Measurements from ENCODE around the gene RASGRP3. TPM values are rescaled to one million over a fixed set of nuclear protein-coding genes. Genes with fewer than 3 reads are reported as not detected.
A peak's percentile ranks its signal among the peaks of the same experiment; 100 is the strongest.

The RASGRP3 gene
- total and polyA plus RNA-seq, 2 donors = 2.3 to 28.5 TPM

DNA sequence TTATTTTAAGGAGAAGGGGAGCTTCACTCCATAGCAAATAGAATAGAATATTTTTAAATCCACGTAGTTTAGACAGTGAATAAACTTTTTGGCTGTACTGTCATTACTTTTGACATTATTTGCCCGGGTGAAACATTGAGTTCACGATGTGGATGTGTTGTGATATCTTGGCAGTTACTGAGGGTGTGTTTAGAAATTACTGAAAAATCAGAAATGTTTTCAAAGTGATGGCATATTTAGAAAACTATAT lies 123.4 kb downstream of the RASGRP3 start:
- H3K27ac ChIP-seq (ENCODE audit: low read depth) = no peak overlapping the region
- WGBS = 7% methylated on average over 3 of the region's 3 CpGs

DNA sequence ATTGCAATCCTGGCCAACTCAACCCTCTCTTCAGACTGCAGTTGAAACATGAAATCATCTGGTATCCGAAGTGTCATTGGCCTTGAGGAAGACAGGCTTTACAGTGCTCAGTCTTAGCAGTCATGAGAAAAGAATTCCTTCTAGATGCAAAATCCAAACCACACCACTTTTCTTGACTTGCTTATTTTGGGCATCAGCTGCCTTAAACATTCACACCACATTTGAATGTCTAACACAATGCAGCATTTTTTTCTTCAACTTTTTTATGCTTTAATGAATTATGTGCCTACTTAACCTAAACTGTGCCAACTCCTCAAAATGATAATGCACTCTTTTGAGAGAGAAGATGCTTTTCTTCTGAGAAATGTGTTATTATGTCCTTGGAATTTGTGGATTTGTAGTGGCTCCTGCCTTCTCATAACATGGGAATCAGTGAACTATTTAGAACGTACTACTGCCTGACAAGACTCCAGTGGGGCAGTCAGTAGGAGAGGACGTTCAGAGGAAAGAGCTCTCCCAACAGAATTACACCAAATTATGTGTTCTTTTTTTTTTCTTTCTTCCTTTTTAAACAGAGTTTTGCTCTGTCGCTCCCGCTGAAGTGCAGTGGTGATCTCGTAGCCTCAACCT lies 125.9 kb downstream of the RASGRP3 start:
- Histone ChIP-seq H3K27ac (ENCODE audit: low read depth) (no peak overlapping the region), H3K4me3 (ENCODE audit: low read depth, low read length) (no peak overlapping the region), H3K4me1 (ENCODE audit: insufficient read depth) (no peaks in the 10 kb centered on the region), H3K36me3 (ENCODE audit: insufficient read depth) (no peaks in the 10 kb centered on the region)
- DNase-seq (ENCODE audit: extremely low spot score) = no peak
- WGBS = 80% methylated on average over 6 of the region's 6 CpGs

More for the DNA sequence above, 123.4 kb downstream of the RASGRP3 start:
- Histone ChIP-seq H3K4me1 (ENCODE audit: insufficient read depth) (no peaks in the 10 kb centered on the region), H3K36me3 (ENCODE audit: insufficient read depth) (no peaks in the 10 kb centered on the region), H3K4me3 (ENCODE audit: low read depth, low read length) (peak overlapping the region; percentile 73)
- DNase-seq (ENCODE audit: extremely low spot score) = no peak

DNA sequence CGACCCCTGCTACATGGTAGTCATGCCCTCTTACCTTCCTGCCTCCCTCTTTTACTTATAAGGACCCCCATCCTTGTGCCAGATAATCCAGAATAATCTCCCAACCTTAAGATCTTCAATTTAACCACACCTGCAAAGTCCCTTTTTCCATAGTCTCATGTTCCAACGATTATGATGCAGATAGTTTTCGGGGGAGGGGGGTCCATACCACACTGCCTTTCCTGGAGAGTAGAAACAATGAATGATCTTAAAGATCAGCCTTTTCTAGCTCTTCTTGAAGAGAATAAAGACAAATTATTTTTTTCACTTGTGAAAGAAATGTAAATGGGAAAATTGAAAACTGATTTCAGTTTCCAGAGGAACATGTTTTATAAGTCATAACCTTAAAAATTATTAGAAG lies 127.0 kb downstream of the RASGRP3 start:
- H3K4me3 ChIP-seq (ENCODE audit: low read depth, low read length) = no peak overlapping the region
- no peak for DNase-seq (ENCODE audit: extremely low spot score)
- no peaks in the 10 kb centered on the region for H3K36me3 ChIP-seq (ENCODE audit: insufficient read depth)
- H3K27ac ChIP-seq (ENCODE audit: low read depth) = no peak overlapping the region
- 77% methylated on average over 3 of the region's 3 CpGs for WGBS
- H3K4me1 ChIP-seq (ENCODE audit: insufficient read depth) = no peaks in the 10 kb centered on the region

DNA sequence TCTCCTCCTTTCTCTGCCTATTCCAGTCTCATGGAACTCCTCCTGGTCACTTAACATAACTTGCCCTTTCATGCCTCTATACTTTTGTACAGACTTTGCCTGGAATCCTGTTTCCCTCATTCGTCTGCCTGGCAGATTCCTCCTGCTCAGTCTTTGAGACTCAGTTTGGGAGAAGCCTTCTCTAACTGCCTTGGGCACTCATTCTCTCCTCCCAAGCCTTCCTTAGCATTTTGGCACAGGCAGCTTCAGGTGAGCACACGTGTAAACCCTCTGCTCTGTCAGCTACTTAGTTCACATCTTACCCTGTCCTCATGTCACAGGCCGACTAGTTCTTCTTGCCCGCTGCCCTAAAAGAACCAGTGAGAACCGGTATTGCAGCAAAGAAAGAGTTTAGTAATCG lies 128.6 kb downstream of the RASGRP3 start:
- no peak overlapping the region for H3K27ac ChIP-seq (ENCODE audit: low read depth)
- no peak overlapping the region for H3K4me3 ChIP-seq (ENCODE audit: low read depth, low read length)
- no peak for DNase-seq (ENCODE audit: extremely low spot score)
- H3K4me1 ChIP-seq (ENCODE audit: insufficient read depth) = no peaks in the 10 kb centered on the region
- WGBS = 75% methylated on average over 6 of the region's 6 CpGs
- H3K36me3 ChIP-seq (ENCODE audit: insufficient read depth) = no peaks in the 10 kb centered on the region

DNA sequence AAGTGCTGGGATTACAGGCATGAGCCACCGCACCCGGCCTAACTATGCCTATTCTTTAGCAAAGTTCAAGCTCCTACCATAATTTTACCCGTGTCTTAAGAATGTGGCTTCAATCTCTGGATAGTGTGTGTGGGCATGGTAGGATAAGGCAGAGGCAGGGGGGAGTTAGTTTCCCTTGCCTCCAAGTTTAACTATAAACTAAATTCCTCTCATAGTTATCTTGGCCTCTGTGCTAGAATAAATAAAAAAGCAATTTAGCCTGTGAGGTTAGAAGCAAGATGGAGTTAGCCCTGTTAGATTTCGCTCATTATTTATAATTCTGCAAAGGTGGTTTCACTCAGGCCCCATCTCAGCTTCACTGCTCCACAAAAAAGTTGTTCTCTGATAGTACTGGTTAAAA lies 129.7 kb downstream of the RASGRP3 start:
- no peak overlapping the region for H3K27ac ChIP-seq (ENCODE audit: low read depth)
- WGBS = 68% methylated on average over 4 of the region's 4 CpGs

DNA sequence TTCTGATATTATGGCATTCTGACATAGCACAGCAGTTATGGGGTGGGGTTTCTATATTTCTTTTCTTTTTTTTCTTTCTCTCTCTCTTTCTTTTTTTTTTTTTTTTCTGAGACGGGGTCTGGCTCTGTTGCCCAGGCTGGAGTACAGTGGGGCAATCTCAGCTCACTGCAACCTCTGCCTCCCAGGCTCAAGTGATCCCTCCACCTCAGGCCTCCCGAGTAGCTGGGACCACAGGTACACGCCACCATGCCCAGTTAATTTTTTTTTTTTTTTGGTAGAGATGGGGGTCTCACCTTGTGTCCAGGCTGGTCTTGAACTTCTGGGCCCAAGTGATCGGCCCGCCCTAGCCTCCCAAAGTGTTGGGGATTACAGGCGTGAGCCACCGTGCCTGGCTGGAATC lies 130.2 kb downstream of the RASGRP3 start:
- WGBS = 88% methylated on average over 7 of the region's 7 CpGs
- Histone ChIP-seq H3K4me1 (ENCODE audit: insufficient read depth) (no peaks in the 10 kb centered on the region), H3K27ac (ENCODE audit: low read depth) (no peak overlapping the region), H3K4me3 (ENCODE audit: low read depth, low read length) (no peak overlapping the region), H3K36me3 (ENCODE audit: insufficient read depth) (no peaks in the 10 kb centered on the region)
- DNase-seq (ENCODE audit: extremely low spot score) = no peak

More for the DNA sequence above, 129.7 kb downstream of the RASGRP3 start:
- no peaks in the 10 kb centered on the region for H3K36me3 ChIP-seq (ENCODE audit: insufficient read depth)
- DNase-seq (ENCODE audit: extremely low spot score) = no peak
- no peaks in the 10 kb centered on the region for H3K4me1 ChIP-seq (ENCODE audit: insufficient read depth)
- H3K4me3 ChIP-seq (ENCODE audit: low read depth, low read length) = no peak overlapping the region

DNA sequence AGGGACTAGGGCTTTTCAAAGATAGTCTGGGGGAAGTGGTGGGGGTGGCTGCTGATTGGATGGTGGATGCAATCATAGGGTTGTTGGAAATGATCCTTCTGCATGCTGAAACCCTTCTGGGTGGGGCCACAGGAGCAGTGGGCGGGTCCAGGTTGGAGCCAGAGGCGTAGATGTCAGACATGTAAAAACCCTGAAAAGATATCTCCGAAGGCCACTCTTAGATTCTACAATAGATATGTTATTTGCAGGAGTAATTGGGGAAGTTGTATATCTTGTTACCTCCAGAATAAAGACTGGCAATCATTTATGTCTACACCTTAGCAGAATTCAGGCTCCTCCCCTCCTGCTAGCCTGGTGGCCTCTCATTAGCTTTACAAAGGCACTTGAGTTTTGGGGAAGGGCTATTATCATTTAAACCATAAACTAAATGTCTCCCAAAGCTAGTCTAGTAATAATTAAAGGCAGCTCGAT lies 130.8 kb downstream of the RASGRP3 start:
- 61% methylated on average over 4 of the region's 4 CpGs for WGBS
- no peak for DNase-seq (ENCODE audit: extremely low spot score)
- Histone ChIP-seq H3K4me1 (ENCODE audit: insufficient read depth) (no peaks in the 10 kb centered on the region), H3K27ac (ENCODE audit: low read depth) (no peak overlapping the region), H3K4me3 (ENCODE audit: low read depth, low read length) (no peak overlapping the region), H3K36me3 (ENCODE audit: insufficient read depth) (no peaks in the 10 kb centered on the region)

DNA sequence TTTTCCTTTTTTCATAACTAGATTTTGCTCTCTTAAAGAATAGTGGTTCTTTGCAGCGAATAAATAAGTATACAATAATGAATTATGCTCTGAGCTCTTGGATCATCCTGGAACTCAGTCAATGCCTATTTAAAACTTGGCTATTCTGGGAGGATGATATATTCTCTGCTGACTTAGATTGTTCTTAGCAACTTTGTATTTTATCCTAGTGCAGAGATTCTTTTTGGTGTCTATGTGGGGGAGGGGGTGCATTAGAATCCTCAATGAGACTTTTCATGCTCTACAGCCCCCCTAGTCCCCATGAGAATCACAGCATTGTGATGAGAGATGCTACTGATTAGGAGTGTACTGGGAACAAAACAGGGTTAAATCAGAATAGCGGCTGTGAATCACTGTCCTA lies 131.5 kb downstream of the RASGRP3 start:
- Histone ChIP-seq H3K27ac (ENCODE audit: low read depth) (no peak overlapping the region), H3K4me3 (ENCODE audit: low read depth, low read length) (no peak overlapping the region), H3K36me3 (ENCODE audit: insufficient read depth) (no peaks in the 10 kb centered on the region), H3K4me1 (ENCODE audit: insufficient read depth) (no peaks in the 10 kb centered on the region)
- 38% methylated on average over 2 of the region's 2 CpGs for WGBS
- no peak for DNase-seq (ENCODE audit: extremely low spot score)

DNA sequence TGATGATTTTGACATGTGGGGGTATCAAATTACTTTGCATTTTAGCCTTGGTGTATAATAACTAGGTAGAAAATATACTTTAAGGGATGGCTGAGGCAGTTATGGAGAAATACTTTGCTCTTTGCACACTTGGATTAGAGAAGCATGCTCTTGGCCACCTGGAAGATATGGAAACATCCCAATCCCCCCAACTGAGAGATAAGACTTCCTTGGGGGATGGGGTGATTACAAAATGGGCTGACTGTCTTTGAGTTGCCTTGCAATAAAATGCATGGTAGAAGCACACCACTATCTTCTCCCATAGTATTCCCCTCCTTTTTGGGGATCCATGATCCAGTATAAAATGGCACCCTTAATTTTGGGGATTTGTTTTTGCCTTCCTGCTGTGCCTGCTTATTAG lies 137.7 kb downstream of the RASGRP3 start:
- no peak for DNase-seq (ENCODE audit: extremely low spot score)
- Histone ChIP-seq H3K27ac (ENCODE audit: low read depth) (peak overlapping the region; percentile 23), H3K4me1 (ENCODE audit: insufficient read depth) (no peaks in the 10 kb centered on the region), H3K36me3 (ENCODE audit: insufficient read depth) (no peaks in the 10 kb centered on the region), H3K4me3 (ENCODE audit: low read depth, low read length) (no peak overlapping the region)

Small RNA genes lying within 50 kb of the gene (small RNA-seq; reads per million reads assigned to genes)
- gene ATP6V0E1P3 = not detected

Other genes starting within 250 kb of the RASGRP3 start
- gene FAM98A, start 122.7 kb downstream of the RASGRP3 start, total RNA-seq = 54.1 TPM
- 33.2 TPM for gene FAM98A, start 122.7 kb downstream of the RASGRP3 start, polyA plus RNA-seq